Activated naive CD4-positive, alpha-beta T cell treated with anti-CD3 and anti-CD28 coated beads, Interleukin-2, amount 50 U/mL, for 24 hours (primary cell): ENCODE data around the gene PSMB1.
A peak's percentile ranks its signal among the peaks of the same experiment; 100 is the strongest.

Experiments used
- H3K27ac Mint-ChIP-seq: one replicate; pipeline ENCODE4 v1.8.0; 2021; ENCODE audit warnings: mild to moderate bottlenecking, mixed read lengths
- H3K27me3 Mint-ChIP-seq: one replicate; pipeline ENCODE4 v1.8.0; 2021; ENCODE audit warnings: mixed read lengths
- H3K36me3 Mint-ChIP-seq: one replicate; pipeline ENCODE4 v1.8.0; 2021; ENCODE audit warnings: mixed read lengths
- H3K4me1 Mint-ChIP-seq: one replicate; pipeline ENCODE4 v1.8.0; 2021; ENCODE audit warnings: mixed read lengths
- H3K4me3 Mint-ChIP-seq: one replicate; pipeline ENCODE4 v1.8.0; 2021; ENCODE audit warnings: mild to moderate bottlenecking, mixed read lengths
- H3K9me3 Mint-ChIP-seq: one replicate; pipeline ENCODE4 v1.8.0; 2021; ENCODE audit warnings: mixed read lengths

The PSMB1 gene

DNA sequence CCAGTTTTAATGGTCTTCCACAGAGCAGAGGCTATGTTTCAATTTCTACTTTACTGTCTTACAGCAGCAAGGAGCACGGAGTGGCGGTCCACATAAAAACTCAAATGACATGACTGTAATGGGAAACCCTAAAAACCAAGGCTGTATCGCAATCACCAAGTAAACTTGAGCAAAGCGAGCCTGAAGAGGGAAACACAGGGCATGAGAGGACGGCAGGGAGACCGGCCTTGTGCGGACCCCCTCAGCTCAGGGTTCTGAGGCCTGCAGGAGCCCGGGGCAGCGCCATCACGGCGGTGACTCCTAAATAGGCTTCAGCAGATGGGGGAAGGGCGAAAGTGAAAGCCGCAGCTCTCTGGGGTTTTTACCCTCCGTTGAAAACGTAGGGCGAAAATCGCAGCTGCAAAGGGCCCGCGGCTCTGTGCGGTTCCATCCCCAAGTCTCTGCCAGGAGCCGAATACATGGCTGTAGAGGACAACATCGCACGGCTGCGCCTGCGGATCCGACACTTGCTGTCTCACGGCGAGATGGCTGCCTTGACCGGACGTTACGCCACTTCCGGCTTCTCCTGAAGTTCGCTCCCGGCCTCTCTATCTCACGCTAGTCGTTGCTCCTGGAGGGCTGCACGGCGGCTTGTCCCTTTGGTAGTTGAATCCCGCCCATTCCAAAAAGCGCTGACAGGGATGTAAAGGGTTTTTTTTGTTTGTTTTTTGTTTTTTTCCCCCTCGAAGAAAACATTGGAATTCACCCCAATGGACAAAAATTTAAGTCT is at the start of gene PSMB1:
PSMB1 (minus strand) TSS at position 543 of the 769 bp plus-strand sequence; CDS start at position 478, 65 bp downstream.
- Mint-ChIP-seq H3K36me3 (peaks cover 13% of the 10 kb centered on the region), H3K9me3 (no peaks in the 10 kb centered on the region), H3K27ac (no peak within 1 kb of the TSS), H3K27me3 (no peaks in the 10 kb centered on the region), H3K4me3 (no peak within 1 kb of the TSS), H3K4me1 (peaks cover 17% of the 10 kb centered on the region)

DNA sequence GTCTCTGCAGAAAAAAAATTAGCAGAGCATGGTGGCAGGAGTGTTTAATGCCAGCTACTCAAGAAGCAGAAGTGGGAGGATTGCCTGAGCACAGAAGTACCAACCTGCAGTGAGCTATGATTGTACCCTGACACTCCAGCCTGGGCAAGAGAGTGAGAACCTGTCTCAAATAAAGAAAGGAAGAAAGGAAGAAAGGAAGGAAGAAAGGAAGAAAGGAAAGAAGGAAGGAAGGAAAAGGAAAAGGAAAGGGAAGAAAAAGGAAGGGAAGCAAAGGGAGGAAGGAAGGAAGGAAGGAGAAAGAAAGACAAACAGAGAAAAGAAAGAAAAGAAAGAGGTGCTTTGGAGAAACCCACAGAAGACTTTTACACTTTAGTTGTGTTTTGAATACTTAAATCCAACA is 44.2 kb upstream of the PSMB1 start:
- Mint-ChIP-seq H3K4me3 (no peak overlapping the region), H3K9me3 (peaks cover 7% of the 10 kb centered on the region), H3K27ac (no peak overlapping the region), H3K36me3 (peaks cover 8% of the 10 kb centered on the region), H3K27me3 (peaks cover 16% of the 10 kb centered on the region), H3K4me1 (no peaks in the 10 kb centered on the region)

GRCh38 chr6:170596426-170596825 is 43.3 kb upstream of the PSMB1 start:
- peaks cover 18% of the 10 kb centered on the region for H3K27me3 Mint-ChIP-seq
- no peak overlapping the region for H3K27ac Mint-ChIP-seq
- H3K9me3 Mint-ChIP-seq = peaks cover 16% of the 10 kb centered on the region
- H3K36me3 Mint-ChIP-seq = peaks cover 8% of the 10 kb centered on the region
- H3K4me3 Mint-ChIP-seq = no peak overlapping the region
- H3K4me1 Mint-ChIP-seq = no peaks in the 10 kb centered on the region

GRCh38 chr6:170590725-170591124 is 37.6 kb upstream of the PSMB1 start:
- Mint-ChIP-seq H3K9me3 (peaks cover 24% of the 10 kb centered on the region), H3K27ac (no peak overlapping the region), H3K4me3 (no peak overlapping the region), H3K36me3 (peaks cover 13% of the 10 kb centered on the region), H3K27me3 (peaks cover 19% of the 10 kb centered on the region), H3K4me1 (peaks cover under 1% of the 10 kb centered on the region)

GRCh38 chr6:170584954-170585498 is 31.9 kb upstream of the PSMB1 start:
- peak overlapping the region; percentile 92 for H3K27ac Mint-ChIP-seq
- peaks cover 3% of the 10 kb centered on the region for H3K27me3 Mint-ChIP-seq
- H3K36me3 Mint-ChIP-seq = peaks cover 15% of the 10 kb centered on the region
- H3K9me3 Mint-ChIP-seq = no peaks in the 10 kb centered on the region
- peak overlapping the region; percentile 99 for H3K4me3 Mint-ChIP-seq
- peaks cover 39% of the 10 kb centered on the region for H3K4me1 Mint-ChIP-seq

GRCh38 chr6:170584181-170584953 is 31.3 kb upstream of the PSMB1 start, which contains the start of gene PDCD2:
Gene PDCD2, minus strand, starts transcription at chr6:170584637. Its CDS starts 56 bp downstream, at chr6:170584581.
- no peaks in the 10 kb centered on the region for H3K9me3 Mint-ChIP-seq
- peaks cover 15% of the 10 kb centered on the region for H3K36me3 Mint-ChIP-seq
- H3K4me1 Mint-ChIP-seq = peaks cover 39% of the 10 kb centered on the region
- H3K27me3 Mint-ChIP-seq = no peaks in the 10 kb centered on the region
- H3K27ac Mint-ChIP-seq = peak within 1 kb of the TSS; percentile 95
- H3K4me3 Mint-ChIP-seq = peak within 1 kb of the TSS; percentile 99

- Mint-ChIP-seq H3K27ac (peak overlapping the region; percentile 95), H3K36me3 (peaks cover 15% of the 10 kb centered on the region), H3K9me3 (no peaks in the 10 kb centered on the region), H3K4me3 (peak overlapping the region; percentile 99), H3K27me3 (no peaks in the 10 kb centered on the region), H3K4me1 (peaks cover 42% of the 10 kb centered on the region)
Observed at GRCh38 chr6:170583756-170584180, 30.7 kb upstream of the PSMB1 start.

GRCh38 chr6:170578909-170579308 is 25.8 kb upstream of the PSMB1 start:
- Mint-ChIP-seq H3K4me3 (no peak overlapping the region), H3K36me3 (peaks cover 22% of the 10 kb centered on the region), H3K27me3 (no peaks in the 10 kb centered on the region), H3K4me1 (peaks cover 31% of the 10 kb centered on the region), H3K27ac (no peak overlapping the region), H3K9me3 (no peaks in the 10 kb centered on the region)

- Mint-ChIP-seq H3K27me3 (no peaks in the 10 kb centered on the region), H3K4me1 (peaks cover 3% of the 10 kb centered on the region), H3K27ac (no peak overlapping the region), H3K9me3 (no peaks in the 10 kb centered on the region), H3K4me3 (no peak overlapping the region), H3K36me3 (peaks cover 12% of the 10 kb centered on the region)
Observed at GRCh38 chr6:170575250-170575649, 22.1 kb upstream of the PSMB1 start.

DNA sequence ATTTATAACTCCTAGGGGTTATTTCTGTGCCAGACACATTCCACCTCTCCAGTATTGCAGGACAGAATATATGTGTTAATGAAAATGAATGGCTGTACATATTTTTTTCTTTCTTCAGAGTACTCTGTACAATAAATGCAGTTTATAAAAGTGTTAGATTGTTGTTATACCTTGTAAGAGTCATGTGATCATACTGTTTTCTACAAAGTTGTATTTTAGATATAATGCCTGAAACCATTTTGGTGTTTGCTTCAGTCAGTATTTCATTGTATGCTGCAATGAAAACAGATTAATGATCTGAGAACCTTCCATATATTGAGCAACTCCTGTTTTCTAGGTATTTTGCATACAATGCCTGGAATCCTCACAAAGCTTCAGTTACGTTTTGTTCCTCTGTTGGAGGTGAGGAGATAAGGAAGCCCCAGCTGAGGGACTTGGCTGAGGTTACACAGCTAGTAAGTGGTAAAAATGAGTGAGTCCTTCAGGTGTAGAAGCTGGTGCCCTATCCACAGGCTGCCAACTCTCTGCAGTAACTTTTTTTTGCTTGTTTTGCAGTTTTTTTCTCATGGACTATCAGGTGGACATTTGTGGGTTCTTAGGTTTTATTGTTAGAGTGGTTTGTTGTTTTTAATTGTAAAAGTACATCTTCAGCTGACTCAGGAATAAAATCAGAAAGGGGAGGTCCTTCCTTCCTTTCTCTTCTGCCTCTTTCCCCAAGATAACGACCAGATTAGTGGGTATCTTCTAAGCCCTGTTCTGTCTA is 19.8 kb upstream of the PSMB1 start:
- Mint-ChIP-seq H3K36me3 (peaks cover 6% of the 10 kb centered on the region), H3K27me3 (no peaks in the 10 kb centered on the region), H3K4me3 (no peak overlapping the region), H3K4me1 (no peaks in the 10 kb centered on the region), H3K27ac (no peak overlapping the region), H3K9me3 (no peaks in the 10 kb centered on the region)

GRCh38 chr6:170564936-170565530 is 11.9 kb upstream of the PSMB1 start:
- peaks cover 8% of the 10 kb centered on the region for H3K36me3 Mint-ChIP-seq

DNA sequence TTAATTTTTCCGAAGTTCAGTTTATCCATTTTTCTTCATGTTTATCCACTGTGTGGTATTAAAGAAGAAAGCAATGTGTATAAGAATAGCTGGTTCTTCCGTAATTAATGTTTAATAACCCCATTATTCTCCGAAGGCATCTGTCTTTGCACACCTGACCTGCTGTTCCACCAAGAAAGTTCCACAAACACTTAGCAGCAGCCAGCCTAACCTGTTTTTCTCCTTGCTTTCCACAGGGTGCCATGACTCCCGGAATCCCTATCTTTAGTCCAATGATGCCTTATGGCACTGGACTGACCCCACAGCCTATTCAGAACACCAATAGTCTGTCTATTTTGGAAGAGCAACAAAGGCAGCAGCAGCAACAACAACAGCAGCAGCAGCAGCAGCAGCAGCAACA is 8.4 kb upstream of the PSMB1 start:
- Mint-ChIP-seq H3K9me3 (no peaks in the 10 kb centered on the region), H3K27ac (no peak overlapping the region), H3K4me3 (no peak overlapping the region), H3K36me3 (peaks cover 19% of the 10 kb centered on the region), H3K4me1 (peaks cover 58% of the 10 kb centered on the region), H3K27me3 (no peaks in the 10 kb centered on the region)

More at GRCh38 chr6:170564936-170565530, 11.9 kb upstream of the PSMB1 start:
- H3K27me3 Mint-ChIP-seq = no peaks in the 10 kb centered on the region
- no peak overlapping the region for H3K27ac Mint-ChIP-seq
- H3K9me3 Mint-ChIP-seq = no peaks in the 10 kb centered on the region
- no peak overlapping the region for H3K4me3 Mint-ChIP-seq
- peaks cover 28% of the 10 kb centered on the region for H3K4me1 Mint-ChIP-seq

GRCh38 chr6:170555305-170555704 is 2.2 kb upstream of the PSMB1 start:
- no peak overlapping the region for H3K27ac Mint-ChIP-seq
- peaks cover 14% of the 10 kb centered on the region for H3K36me3 Mint-ChIP-seq

GRCh38 chr6:170554796-170555137 is 1.7 kb upstream of the PSMB1 start:
- Mint-ChIP-seq H3K27me3 (no peaks in the 10 kb centered on the region), H3K27ac (no peak overlapping the region), H3K4me1 (peaks cover 34% of the 10 kb centered on the region), H3K36me3 (peaks cover 15% of the 10 kb centered on the region), H3K9me3 (no peaks in the 10 kb centered on the region), H3K4me3 (no peak overlapping the region)

More at GRCh38 chr6:170555305-170555704, 2.2 kb upstream of the PSMB1 start:
- no peak overlapping the region for H3K4me3 Mint-ChIP-seq
- peaks cover 39% of the 10 kb centered on the region for H3K4me1 Mint-ChIP-seq
- no peaks in the 10 kb centered on the region for H3K9me3 Mint-ChIP-seq
- H3K27me3 Mint-ChIP-seq = no peaks in the 10 kb centered on the region
